Nephron progenitor cell (in vitro differentiated cells): Measurements from ENCODE around the gene SRP14.
"Not testable (repeated sequence)": the region's sequence is repeated elsewhere in the genome, so short reads cannot be mapped to it uniquely, and the experiment has no call there.

ENCODE experiments used
- DNase-seq: peaks from one replicate; pipeline ENCODE4 v3.0.0; 2021
- H3K27ac Mint-ChIP-seq: 2 replicates; pipeline ENCODE4 v1.8.0; 2021; ENCODE audit warnings: mild to moderate bottlenecking, moderate library complexity, mixed read lengths
- H3K27me3 Mint-ChIP-seq: 2 replicates; pipeline ENCODE4 v1.8.0; 2021; ENCODE audit warnings: mild to moderate bottlenecking, low read depth, mixed read lengths; ENCODE audit not compliant: poor library complexity
- H3K36me3 Mint-ChIP-seq: 2 replicates; pipeline ENCODE4 v1.8.0; 2021; ENCODE audit warnings: low read depth, mixed read lengths
- H3K4me1 Mint-ChIP-seq: 2 replicates; pipeline ENCODE4 v1.8.0; 2021; ENCODE audit warnings: mixed read lengths
- H3K4me3 Mint-ChIP-seq: 2 replicates; pipeline ENCODE4 v1.8.0; 2021; ENCODE audit warnings: mild to moderate bottlenecking, moderate library complexity, mixed read lengths
- H3K9me3 Mint-ChIP-seq: 2 replicates; pipeline ENCODE4 v1.8.0; 2021; ENCODE audit warnings: mild to moderate bottlenecking, moderate library complexity, mixed read lengths
- CTCF ChIP-seq: fragments of 200-600 bp; sonication (generic); IDR thresholded peaks from 2 replicates; pipeline ENCODE4 v1.5.0; 2021; ENCODE audit warnings: antibody characterized with exemption

Gene SRP14

GRCh38 chr15:40043927-40044716 lies 5.1 kb upstream of the SRP14 start:
- peaks cover 88% of the 10 kb centered on the region for H3K4me1 Mint-ChIP-seq
- no peaks in the 10 kb centered on the region for H3K9me3 Mint-ChIP-seq
- no peaks in the 10 kb centered on the region for H3K36me3 Mint-ChIP-seq
- DNase-seq, result no peak
- no peak overlapping the region for H3K4me3 Mint-ChIP-seq
- H3K27ac Mint-ChIP-seq, result peak overlapping the region; percentile 16
- TF ChIP-seq CTCF, result no peak
- H3K27me3 Mint-ChIP-seq, result no peaks in the 10 kb centered on the region

- Mint-ChIP-seq H3K27ac (no peak overlapping the region), H3K4me3 (no peak overlapping the region), H3K4me1 (peaks cover 83% of the 10 kb centered on the region), H3K9me3 (no peaks in the 10 kb centered on the region), H3K27me3 (no peaks in the 10 kb centered on the region), H3K36me3 (peaks cover 4% of the 10 kb centered on the region)
- no peak for DNase-seq
- no peak for TF ChIP-seq CTCF
Observed at GRCh38 chr15:40042791-40043320, 3.9 kb upstream of the SRP14 start.

GRCh38 chr15:40040770-40041169 lies 1.8 kb upstream of the SRP14 start:
- no peaks in the 10 kb centered on the region for H3K27me3 Mint-ChIP-seq
- no peak for DNase-seq
- H3K36me3 Mint-ChIP-seq, result peaks cover 25% of the 10 kb centered on the region
- H3K4me3 Mint-ChIP-seq, result peak overlapping the region; percentile 73
- no peak for TF ChIP-seq CTCF
- peak overlapping the region; percentile 51 for H3K27ac Mint-ChIP-seq
- H3K4me1 Mint-ChIP-seq, result peaks cover 78% of the 10 kb centered on the region
- no peaks in the 10 kb centered on the region for H3K9me3 Mint-ChIP-seq

GRCh38 chr15:40040293-40040635 lies 1.3 kb upstream of the SRP14 start:
- Mint-ChIP-seq H3K27ac (peak overlapping the region; percentile 79), H3K27me3 (no peaks in the 10 kb centered on the region), H3K36me3 (peaks cover 29% of the 10 kb centered on the region), H3K9me3 (no peaks in the 10 kb centered on the region), H3K4me1 (peaks cover 73% of the 10 kb centered on the region), H3K4me3 (peak overlapping the region; percentile 73)
- TF ChIP-seq CTCF, result no peak
- DNase-seq, result no peak

GRCh38 chr15:40038275-40038637 lies 725 bp downstream of the SRP14 start:
- Mint-ChIP-seq H3K27me3 (no peaks in the 10 kb centered on the region), H3K4me3 (peak overlapping the region; percentile 98), H3K36me3 (peaks cover 40% of the 10 kb centered on the region), H3K27ac (peak overlapping the region; percentile 100), H3K4me1 (peaks cover 60% of the 10 kb centered on the region), H3K9me3 (no peaks in the 10 kb centered on the region)
- no peak for DNase-seq
- no peak for TF ChIP-seq CTCF

GRCh38 chr15:40037721-40038120 lies 1.3 kb downstream of the SRP14 start:
- Mint-ChIP-seq H3K36me3 (peaks cover 46% of the 10 kb centered on the region), H3K4me1 (peaks cover 54% of the 10 kb centered on the region), H3K9me3 (no peaks in the 10 kb centered on the region), H3K27ac (peak overlapping the region; percentile 100), H3K4me3 (peak overlapping the region; percentile 98), H3K27me3 (no peaks in the 10 kb centered on the region)
- TF ChIP-seq CTCF, result no peak
- no peak for DNase-seq

GRCh38 chr15:40035182-40035581 lies 3.8 kb downstream of the SRP14 start:
- not testable (repeated sequence) for H3K9me3 Mint-ChIP-seq, H3K27me3 Mint-ChIP-seq, H3K27ac Mint-ChIP-seq, H3K4me3 Mint-ChIP-seq, DNase-seq
- H3K4me1 Mint-ChIP-seq, result peaks cover 37% of the 10 kb centered on the region
- H3K36me3 Mint-ChIP-seq, result peaks cover 68% of the 10 kb centered on the region
